SK-N-SH (cell line): ENCODE data around the gene ITGBL1. TPM values are rescaled to one million over a fixed set of nuclear protein-coding genes. Genes with fewer than 3 reads are reported as not detected.
A peak's percentile ranks its signal among the peaks of the same experiment; 100 is the strongest.

Source experiments
- CTCF ChIP-seq: fragments of 200-600 bp; sonication (generic); IDR thresholded peaks from 2 replicates; pipeline ENCODE4 v1.6.1; 2017; ENCODE audit warnings: antibody characterized with exemption, mild to moderate bottlenecking, moderate library complexity
- ELF1 ChIP-seq: IDR thresholded peaks from 2 replicates; pipeline ENCODE4 v1.4.0; 2012
- EP300 ChIP-seq, 2 experiments: IDR thresholded peaks; 2 replicates each; pipeline versions ENCODE4 v1.4.0 to v1.6.1; 2012; ENCODE audit warnings: borderline replicate concordance in 1 of 2, low read depth in 1 of 2, low read length in 1 of 2
- EZH2phosphoT487 ChIP-seq: fragments of 200-600 bp; sonication (generic); IDR thresholded peaks from 2 replicates; pipeline ENCODE4 v1.6.1; 2017; ENCODE audit warnings: low read depth, mixed run types, mild to moderate bottlenecking, antibody characterized with exemption, moderate library complexity, borderline replicate concordance
- FOXM1 ChIP-seq: IDR thresholded peaks from 2 replicates; pipeline ENCODE4 v1.4.0; 2012; ENCODE audit warnings: low read depth, mild to moderate bottlenecking
- IRF3 ChIP-seq: fragments of 150-350 bp; IDR thresholded peaks from 2 replicates; pipeline ENCODE4 v1.6.1; 2016; ENCODE audit warnings: mild to moderate bottlenecking, low read depth, low read length
- JUND ChIP-seq: IDR thresholded peaks from 2 replicates; pipeline ENCODE4 v1.4.0; 2012
- MAX ChIP-seq: IDR thresholded peaks from 2 replicates; pipeline ENCODE4 v1.4.0; 2012; ENCODE audit warnings: low read depth
- NFIC ChIP-seq: IDR thresholded peaks from 2 replicates; pipeline ENCODE4 v1.4.0; 2012; ENCODE audit warnings: borderline replicate concordance
- NRF1 ChIP-seq: IDR thresholded peaks from 2 replicates; pipeline ENCODE4 v1.6.1; 2012; ENCODE audit warnings: low read depth, mild to moderate bottlenecking, low read length
- PBX3 ChIP-seq: IDR thresholded peaks from 2 replicates; pipeline ENCODE4; 2012
- POLR2AphosphoS5 ChIP-seq: IDR thresholded peaks from 2 replicates; pipeline ENCODE4 v1.6.1; 2012; ENCODE audit warnings: low read depth, low read length
- RAD21 ChIP-seq: IDR thresholded peaks from 2 replicates; pipeline ENCODE4 v1.6.1; 2012; ENCODE audit warnings: mild to moderate bottlenecking, low read length
- RFX5 ChIP-seq: IDR thresholded peaks from 2 replicates; pipeline ENCODE4 v1.6.1; 2012; ENCODE audit warnings: mild to moderate bottlenecking, improper control_type of control experiment, low read length
- SIN3A ChIP-seq: IDR thresholded peaks from 2 replicates; pipeline ENCODE4 v1.6.1; 2012; ENCODE audit warnings: low read depth, mild to moderate bottlenecking, low read length, moderate library complexity, borderline replicate concordance
- SMC3 ChIP-seq: IDR thresholded peaks from 2 replicates; pipeline ENCODE4 v1.6.1; 2012; ENCODE audit warnings: low read depth, low read length, improper control_type of control experiment
- TAF1 ChIP-seq: IDR thresholded peaks from 2 replicates; pipeline ENCODE4 v1.6.1; 2012; ENCODE audit warnings: low read depth, mild to moderate bottlenecking, low read length, moderate library complexity, borderline replicate concordance
- TCF12 ChIP-seq: IDR thresholded peaks from 2 replicates; pipeline ENCODE4 v1.4.0; 2012
- USF2 ChIP-seq: fragments of 150-350 bp; IDR thresholded peaks from 2 replicates; pipeline ENCODE4 v1.6.1; 2017; ENCODE audit warnings: antibody characterized with exemption, low read length, low read depth, borderline replicate concordance
- YY1 ChIP-seq: IDR thresholded peaks from 2 replicates; pipeline ENCODE4 v1.4.0; 2012; ENCODE audit warnings: low read depth, mild to moderate bottlenecking
- polyA plus RNA-seq, 3 experiments: library from polyadenylated mRNA; depleted of rRNA; stranded (reverse); fragments of >200 nt; gene quantifications; 2 replicates each; pipeline ENCODE4 v1.2.3, GENCODE V29; 2012

The ITGBL1 gene
- polyA plus RNA-seq, 1 of the 3 experiments (the other 2 are of a cell fraction): 78.7 TPM

GRCh38 chr13:101449790-101450748 lies 2.4 kb upstream of the ITGBL1 start (continued):
- TF ChIP-seq TAF1: no peak
- TF ChIP-seq SIN3A: 0 out of 2 replicates have a peak, but pooled peaks have one; percentile 26
- no peak for TF ChIP-seq IRF3
- TF ChIP-seq EZH2phosphoT487: no peak
- TF ChIP-seq NFIC: peak; percentile 35
- TF ChIP-seq SMC3: no peak
- peak; percentile 60; the same call in 1 of the 2 replicates for TF ChIP-seq FOXM1
- peak; percentile 83 for TF ChIP-seq MAX
- no peak for TF ChIP-seq RFX5
- no peak for TF ChIP-seq CTCF
- TF ChIP-seq JUND: peak; percentile 81
- TF ChIP-seq ELF1: no peak
- TF ChIP-seq USF2: no peak
- TF ChIP-seq NRF1: no peak
- TF ChIP-seq YY1: peak; percentile 29; the same call in 1 of the 2 replicates
- peak; percentile 66 for TF ChIP-seq TCF12
- TF ChIP-seq EP300 (IDR thresholded peaks at IDR 0.05; ENCODE audit: borderline replicate concordance in 1 of 2, low read depth in 1 of 2, low read length in 1 of 2): peak in 1 of 2 experiments; percentile 74; a peak in 2 of 4 replicates
- no peak for TF ChIP-seq POLR2AphosphoS5
- no peak for TF ChIP-seq RAD21
- peak; percentile 93 for TF ChIP-seq PBX3
- TF ChIP-seq, all 33 proteins: peak for 15
